Neural progenitor cell (in vitro differentiated cells): Measurements from ENCODE around the gene COX17.

Experiments
- EZH2 ChIP-seq: fragments of 200-600 bp; sonication (generic); IDR thresholded peaks from 2 replicates; pipeline ENCODE4 v1.6.1; 2017; ENCODE audit warnings: antibody characterized with exemption, mild to moderate bottlenecking, moderate library complexity
- EZH2phosphoT487 ChIP-seq: fragments of 200-600 bp; sonication (generic); IDR thresholded peaks from 2 replicates; pipeline ENCODE4 v1.6.1; 2017; ENCODE audit warnings: antibody characterized with exemption
- TF ChIP-seq, protein P1 (sequence below): fragments of 200-600 bp; sonication (generic); IDR thresholded peaks from 2 replicates; pipeline ENCODE4 v1.5.1; 2017; ENCODE audit warnings: antibody characterized with exemption, mild to moderate bottlenecking

DNA sequence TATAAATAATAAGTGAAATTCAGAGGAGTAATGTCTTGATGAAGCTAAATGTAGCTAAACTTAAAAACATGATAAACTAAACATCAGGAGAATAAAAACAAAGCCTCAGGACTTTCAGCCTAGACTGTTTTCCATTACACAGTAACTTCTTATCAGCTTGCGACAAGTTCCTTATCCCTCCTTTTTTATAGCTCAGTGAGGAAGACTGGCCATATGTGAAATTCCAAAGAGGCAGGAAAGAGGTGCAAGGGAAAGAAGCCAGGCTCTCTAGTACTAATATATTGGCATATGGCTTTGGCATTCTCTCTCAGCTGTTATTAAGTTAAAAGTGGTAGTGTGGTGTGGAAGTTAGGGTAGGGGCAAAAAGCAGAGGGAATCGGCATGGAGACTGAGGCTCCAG lies 4.4 kb downstream of the COX17 start:
- TF ChIP-seq, protein P1, sequence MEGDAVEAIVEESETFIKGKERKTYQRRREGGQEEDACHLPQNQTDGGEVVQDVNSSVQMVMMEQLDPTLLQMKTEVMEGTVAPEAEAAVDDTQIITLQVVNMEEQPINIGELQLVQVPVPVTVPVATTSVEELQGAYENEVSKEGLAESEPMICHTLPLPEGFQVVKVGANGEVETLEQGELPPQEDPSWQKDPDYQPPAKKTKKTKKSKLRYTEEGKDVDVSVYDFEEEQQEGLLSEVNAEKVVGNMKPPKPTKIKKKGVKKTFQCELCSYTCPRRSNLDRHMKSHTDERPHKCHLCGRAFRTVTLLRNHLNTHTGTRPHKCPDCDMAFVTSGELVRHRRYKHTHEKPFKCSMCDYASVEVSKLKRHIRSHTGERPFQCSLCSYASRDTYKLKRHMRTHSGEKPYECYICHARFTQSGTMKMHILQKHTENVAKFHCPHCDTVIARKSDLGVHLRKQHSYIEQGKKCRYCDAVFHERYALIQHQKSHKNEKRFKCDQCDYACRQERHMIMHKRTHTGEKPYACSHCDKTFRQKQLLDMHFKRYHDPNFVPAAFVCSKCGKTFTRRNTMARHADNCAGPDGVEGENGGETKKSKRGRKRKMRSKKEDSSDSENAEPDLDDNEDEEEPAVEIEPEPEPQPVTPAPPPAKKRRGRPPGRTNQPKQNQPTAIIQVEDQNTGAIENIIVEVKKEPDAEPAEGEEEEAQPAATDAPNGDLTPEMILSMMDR = no peak
- TF ChIP-seq EZH2 (no peak), EZH2phosphoT487 (no peak)
